Hepatocyte (in vitro differentiated cells): ENCODE data around the gene RABGAP1L.

Source experiments
- EZH2phosphoT487 ChIP-seq: fragments of 200-600 bp; sonication (generic); IDR thresholded peaks from one replicate; pipeline ENCODE4 v1.6.1; 2018; ENCODE audit warnings: antibody characterized with exemption, mild to moderate bottlenecking, low read depth, moderate library complexity; ENCODE audit not compliant: unreplicated experiment, severe bottlenecking
- TF ChIP-seq, protein P1 (sequence below): fragments of 200-600 bp; sonication (generic); IDR thresholded peaks from 2 replicates; pipeline ENCODE4 v1.5.1; 2016; ENCODE audit warnings: antibody characterized with exemption, mild to moderate bottlenecking; ENCODE audit not compliant: poor library complexity

DNA sequence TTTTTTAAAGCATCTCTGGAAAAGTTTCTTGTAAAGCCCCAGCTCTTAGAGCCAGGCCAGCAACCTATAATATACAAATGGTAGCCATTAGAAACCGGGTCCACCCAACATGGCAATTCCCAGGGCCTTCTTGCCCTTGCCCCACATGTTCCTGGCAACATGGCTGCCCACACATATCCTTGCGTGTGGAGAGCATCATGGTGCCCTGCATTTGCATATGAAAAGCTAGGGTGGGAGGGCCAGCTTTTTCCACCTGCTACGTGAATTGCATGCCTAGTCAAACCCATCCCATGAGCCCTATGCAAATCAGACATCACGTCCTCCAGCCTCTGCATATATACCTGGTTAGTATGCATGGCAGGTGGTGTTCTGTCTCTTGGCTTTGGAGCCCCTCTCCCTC, 88.2 kb downstream of the RABGAP1L start:
- TF ChIP-seq EZH2phosphoT487, result no peak
- TF ChIP-seq, protein P1, sequence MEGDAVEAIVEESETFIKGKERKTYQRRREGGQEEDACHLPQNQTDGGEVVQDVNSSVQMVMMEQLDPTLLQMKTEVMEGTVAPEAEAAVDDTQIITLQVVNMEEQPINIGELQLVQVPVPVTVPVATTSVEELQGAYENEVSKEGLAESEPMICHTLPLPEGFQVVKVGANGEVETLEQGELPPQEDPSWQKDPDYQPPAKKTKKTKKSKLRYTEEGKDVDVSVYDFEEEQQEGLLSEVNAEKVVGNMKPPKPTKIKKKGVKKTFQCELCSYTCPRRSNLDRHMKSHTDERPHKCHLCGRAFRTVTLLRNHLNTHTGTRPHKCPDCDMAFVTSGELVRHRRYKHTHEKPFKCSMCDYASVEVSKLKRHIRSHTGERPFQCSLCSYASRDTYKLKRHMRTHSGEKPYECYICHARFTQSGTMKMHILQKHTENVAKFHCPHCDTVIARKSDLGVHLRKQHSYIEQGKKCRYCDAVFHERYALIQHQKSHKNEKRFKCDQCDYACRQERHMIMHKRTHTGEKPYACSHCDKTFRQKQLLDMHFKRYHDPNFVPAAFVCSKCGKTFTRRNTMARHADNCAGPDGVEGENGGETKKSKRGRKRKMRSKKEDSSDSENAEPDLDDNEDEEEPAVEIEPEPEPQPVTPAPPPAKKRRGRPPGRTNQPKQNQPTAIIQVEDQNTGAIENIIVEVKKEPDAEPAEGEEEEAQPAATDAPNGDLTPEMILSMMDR, result no peak
